HG02678 (cell line): ENCODE measurements around the gene ZSCAN26.
"Not testable (repeated sequence)": the region's sequence is repeated elsewhere in the genome, so short reads cannot be mapped to it uniquely, and the experiment has no call there.

Experiments used
- ATAC-seq: cut with Tn5 transposase; IDR thresholded peaks from one replicate; pipeline ENCODE4 v1.9.1; 2021; ENCODE audit warnings: mild to moderate bottlenecking, moderate library complexity; ENCODE audit not compliant: unreplicated experiment

ZSCAN26 gene

DNA sequence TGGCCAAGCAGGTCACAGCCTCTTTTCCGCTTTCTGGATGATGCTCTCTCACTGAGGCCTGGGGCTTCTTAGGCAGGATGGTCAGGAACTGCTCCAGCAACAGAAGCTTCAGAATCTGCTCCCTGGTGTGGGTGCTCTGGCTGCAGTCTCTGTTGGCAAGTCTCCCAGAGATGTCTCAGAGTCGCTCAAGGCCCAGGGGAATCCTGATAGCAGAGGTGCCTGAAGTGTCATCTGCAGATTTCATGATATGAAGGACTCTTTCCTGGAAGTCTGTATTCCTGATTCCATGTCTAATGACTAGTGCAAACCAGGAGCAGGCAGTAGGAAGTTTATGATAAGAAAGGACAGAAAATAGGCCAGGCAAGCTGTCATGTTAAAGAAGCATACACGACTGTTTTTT is 48.7 kb downstream of the ZSCAN26 start:
- no peak for ATAC-seq

DNA sequence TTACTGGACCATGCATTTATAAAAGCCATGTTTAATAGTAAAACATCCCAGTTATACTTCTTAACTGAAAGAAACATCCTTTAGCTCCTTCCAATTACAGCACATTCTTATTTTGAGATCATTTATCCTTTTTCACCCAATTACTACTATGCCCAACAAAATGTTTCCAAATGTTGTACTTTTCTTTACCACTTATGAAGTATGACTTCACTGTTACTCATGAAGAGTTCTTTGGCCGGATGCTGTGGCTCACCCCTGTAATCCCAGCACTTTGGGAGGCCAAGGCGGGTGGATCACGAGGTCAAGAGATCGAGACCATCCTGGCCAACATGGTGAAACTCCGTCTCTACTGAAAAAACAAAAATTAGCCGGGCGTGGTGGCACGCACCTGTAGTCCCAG is 50.9 kb downstream of the ZSCAN26 start:
- ATAC-seq: not testable (repeated sequence)

DNA sequence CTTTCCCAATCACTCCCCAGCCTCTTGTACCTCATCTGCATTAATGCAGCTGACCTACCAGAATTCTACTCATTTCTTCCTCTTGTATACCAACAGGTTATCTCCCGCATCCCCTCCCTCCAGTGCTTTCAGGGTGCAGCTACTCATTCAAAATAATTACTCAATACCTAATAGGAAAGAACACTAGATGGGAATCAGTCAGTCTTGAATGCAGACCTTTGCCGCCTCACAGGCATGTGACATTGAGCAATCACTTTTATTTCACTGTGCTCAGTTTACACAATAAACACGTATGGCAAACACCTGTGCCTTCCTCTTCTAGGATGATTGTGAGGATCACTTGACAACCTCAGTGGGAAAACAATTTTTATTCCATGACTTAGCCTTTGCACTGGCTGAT is 55.7 kb downstream of the ZSCAN26 start:
- no peak for ATAC-seq

DNA sequence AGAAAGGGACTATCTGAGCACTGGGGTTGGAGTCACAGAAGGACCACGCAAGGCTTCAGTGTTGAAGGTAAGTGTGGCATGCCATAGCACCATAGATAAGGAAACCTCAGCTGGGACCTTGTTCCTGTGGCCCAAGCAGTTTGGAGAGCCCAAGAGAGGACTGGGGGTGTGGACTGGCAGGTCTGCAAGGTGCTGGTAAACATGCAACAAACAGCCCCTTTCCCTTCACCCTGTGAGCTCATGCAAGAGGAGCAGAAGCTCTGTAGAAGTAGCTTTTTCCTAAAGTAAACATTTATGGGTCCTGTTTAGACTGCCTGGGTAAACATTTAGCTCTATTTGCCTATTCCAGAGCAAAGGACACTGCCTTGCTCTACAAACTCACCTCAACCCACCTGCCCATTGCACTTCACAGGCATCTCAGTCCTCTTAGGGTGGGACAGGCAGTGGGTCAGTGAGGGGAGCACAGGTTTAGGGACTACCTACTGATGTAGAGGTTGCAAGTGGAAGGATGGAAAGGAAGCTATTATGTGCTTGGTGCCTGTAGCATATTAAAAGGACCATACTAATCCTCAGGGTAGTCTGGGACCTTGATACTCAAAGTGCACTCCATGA is 57.0 kb downstream of the ZSCAN26 start:
- ATAC-seq: no peak

DNA sequence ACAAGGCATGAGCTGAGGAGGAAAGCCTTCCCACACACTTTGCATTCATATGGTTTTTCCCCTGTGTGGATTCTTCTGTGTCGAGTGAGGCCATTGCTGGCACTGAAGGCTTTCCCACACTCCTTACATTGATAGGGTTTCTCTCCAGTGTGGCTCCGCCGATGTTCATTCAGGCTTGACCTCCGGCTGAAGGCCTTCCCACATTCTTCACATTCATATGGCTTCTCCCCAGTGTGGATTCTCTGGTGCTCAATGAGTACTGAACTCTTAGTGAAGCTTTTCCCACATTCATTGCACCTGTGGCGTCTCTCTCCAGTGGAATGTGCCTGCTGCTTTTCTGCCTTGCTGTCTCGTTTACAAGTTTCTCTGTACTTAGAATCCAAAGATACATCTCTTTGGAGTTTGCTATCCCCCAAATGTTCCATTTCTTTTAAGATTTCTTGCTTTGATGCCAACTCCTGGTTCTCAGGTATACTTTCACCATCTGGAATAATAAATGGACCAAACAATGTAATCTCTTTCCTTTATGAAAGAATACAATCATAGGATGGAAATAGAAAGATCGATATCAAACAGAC is 59.5 kb downstream of the ZSCAN26 start:
- no peak for ATAC-seq
